RPMI8226 (cell line): Measurements from ENCODE around the gene KRTAP10-2.
A peak's percentile ranks its signal among the peaks of the same experiment; 100 is the strongest.

Experiments used
- DNase-seq: peaks from one replicate; pipeline ENCODE4 v3.0.0-alpha.2; 2015

KRTAP10-2 gene

GRCh38 chr21:44537930-44538911 is 13.1 kb downstream of the KRTAP10-2 start:
- no peak for DNase-seq

DNA sequence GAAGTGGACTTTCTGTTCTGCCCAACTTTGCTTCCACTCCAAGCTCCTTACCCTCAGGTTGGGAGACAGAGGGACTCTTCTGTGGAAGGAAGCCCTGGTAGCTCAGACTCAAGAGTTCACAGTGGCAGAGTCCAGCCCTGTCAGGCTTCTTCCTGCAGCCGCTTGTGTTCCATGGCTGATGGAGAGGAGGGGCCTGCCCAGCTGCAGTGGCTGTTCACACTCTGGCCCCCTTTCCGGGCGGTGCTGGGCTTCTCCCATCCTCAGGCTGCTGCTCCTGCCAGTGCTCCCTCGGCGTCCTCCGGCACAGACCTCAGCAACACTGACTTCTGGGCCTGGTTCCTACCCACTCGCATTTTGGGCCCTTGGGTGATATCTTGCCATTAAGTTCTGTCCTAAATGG is 15.3 kb downstream of the KRTAP10-2 start:
- no peak for DNase-seq

GRCh38 chr21:44534688-44535087 is 16.6 kb downstream of the KRTAP10-2 start:
- no peak for DNase-seq

GRCh38 chr21:44533891-44534627 is 17.2 kb downstream of the KRTAP10-2 start:
- no peak for DNase-seq

GRCh38 chr21:44533121-44533890 is 18.0 kb downstream of the KRTAP10-2 start:
- no peak for DNase-seq

DNA sequence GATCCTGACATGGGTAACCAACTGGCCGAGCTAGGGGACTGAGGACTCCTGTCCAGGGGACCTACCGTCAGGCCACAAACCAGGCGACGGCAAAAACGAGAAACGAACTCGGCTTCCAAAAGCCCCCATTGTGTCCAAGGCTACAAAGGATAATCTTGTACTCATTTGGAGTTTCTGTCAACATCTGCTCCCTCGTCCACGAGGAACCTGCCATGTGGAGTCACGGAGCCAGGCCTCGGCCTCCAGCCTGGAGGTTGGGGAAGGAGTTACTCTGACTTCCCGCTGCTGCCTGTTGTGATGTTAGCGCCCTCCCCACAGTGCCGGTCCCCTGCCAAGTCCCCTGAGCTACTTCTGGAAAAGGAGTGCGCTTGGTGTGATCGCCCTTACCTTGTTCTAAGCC is 18.6 kb downstream of the KRTAP10-2 start:
- DNase-seq, result no peak

DNA sequence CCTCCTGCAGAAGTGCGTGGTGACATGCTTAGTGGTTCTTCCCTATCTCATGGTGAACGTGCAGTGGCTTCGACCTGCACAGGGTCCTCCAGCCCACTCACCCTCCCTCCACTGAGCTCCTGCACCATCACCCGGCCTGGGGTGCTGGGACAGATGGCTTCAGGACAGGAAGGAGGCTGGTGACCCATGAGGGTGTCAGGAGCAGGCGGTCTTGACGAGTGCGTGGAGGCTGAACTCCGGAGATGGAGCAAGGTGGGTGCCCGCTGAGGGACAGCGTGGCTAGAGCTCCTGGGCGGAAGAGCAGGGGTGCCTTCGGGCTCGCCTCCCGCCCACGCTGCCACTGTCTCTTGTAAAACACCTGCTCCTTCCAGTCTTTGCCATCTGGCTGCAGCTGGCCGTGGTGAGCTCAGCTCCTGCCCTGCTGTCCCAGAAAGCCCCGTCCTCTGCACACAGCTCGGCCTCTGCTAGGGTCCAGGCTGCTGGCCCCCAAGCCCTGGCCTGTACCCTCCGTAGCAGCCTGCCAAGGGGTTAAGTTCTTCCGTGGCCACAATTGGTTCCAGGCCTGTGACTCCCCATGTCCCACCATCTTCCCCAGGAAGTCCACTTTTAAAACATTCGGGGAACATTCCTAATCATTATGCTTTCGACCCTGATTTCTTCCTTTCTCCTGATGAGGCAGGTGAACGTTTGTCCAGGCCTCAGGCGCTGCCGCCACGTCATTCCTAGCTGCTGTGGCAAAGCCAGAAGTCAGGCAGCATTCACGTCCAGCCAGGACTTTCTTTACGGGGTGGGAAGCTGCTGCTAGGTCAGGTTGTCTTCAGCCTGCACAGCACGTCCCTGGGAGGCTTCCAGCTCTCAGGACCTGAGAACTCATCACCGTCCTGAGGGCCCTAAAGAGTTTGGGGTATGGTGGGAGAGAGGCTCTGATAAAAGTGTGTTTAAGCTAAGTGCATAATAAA is 19.4 kb downstream of the KRTAP10-2 start:
- no peak for DNase-seq

- no peak for DNase-seq
Measured at GRCh38 chr21:44530903-44531605, 20.3 kb downstream of the KRTAP10-2 start.

DNA sequence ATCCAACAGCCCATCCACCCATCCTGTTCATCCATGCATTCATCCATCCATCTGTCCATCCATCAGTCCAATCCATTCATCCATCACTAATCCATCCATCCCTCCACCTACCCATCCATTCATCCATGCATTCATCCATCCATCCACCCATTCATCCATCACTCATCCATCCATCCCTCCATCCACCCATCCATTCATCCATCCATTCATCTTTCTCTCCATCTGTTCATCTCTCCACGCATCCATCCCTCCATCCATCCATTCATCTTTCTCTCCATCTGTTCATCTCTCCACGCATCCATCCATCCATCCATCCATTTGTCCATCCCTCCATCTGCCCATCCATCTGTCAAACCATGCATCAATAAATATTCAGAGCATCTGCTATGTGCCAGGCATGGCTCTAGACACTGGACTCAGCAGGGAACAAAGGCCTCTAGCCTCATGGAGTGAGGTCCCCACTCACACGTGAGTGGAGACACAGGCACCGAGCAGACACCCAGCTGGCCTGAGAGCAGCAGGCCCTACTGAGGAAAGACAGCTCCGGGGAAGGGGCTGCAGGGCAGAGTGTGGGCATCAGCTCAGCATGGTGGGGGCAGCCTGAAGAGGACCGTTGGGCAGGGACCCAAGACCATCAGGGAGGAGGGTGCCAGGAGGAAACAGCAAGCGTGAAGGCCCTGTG is 20.9 kb downstream of the KRTAP10-2 start:
- DNase-seq, result no peak

DNA sequence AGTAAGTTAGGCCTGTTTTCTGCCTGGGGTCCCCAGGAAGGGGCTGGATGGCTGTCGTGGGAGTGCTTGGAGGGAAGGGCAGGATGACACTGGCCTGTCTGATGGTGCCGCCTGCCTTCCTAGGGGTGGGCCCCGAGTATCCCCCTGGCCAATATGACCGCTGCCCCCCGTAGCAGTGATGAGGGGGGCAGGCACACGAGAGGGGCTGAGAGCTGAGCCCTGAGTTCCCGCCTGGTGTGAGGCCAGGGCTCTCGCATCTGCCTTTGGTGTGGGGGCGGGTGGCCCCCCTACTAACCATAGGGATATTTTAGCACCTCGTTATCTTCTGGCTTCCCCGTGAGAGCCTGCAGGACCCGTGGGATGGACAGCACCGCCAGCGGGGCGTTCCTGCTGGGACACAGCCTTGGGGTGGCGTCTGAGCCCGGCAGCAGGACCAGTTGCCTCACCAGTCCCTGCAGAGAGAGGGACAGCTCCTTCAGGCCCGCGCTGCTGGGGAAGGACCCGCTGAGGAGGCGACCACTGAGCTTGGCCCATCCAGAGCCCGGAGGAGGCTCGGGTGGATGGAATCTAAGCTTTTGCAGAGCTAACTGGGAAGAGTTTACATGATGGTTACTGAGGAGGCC is 21.7 kb downstream of the KRTAP10-2 start:
- DNase-seq, result no peak

DNA sequence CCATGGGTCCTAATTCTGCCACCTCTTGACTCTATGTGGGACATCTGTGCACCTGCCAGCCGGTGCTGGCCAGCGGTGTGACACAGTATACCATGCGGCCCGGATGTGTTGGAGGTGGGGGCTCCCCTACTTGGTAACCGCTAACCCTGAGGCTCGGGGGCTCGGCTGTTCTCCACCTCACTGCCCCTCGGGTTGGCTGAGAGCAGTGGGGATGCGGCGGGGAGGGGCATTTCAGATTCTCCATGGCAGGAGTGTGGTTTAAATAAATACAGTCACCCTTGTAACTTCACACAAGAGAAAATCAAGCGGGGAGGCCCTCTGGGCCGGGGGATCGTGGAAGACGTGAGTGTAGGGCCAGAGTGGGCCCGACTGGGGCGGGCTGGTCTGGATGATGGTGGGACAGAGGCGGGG is 22.3 kb downstream of the KRTAP10-2 start:
- DNase-seq, result no peak

GRCh38 chr21:44528634-44528995 is 22.7 kb downstream of the KRTAP10-2 start:
- no peak for DNase-seq

GRCh38 chr21:44527983-44528633 is 23.2 kb downstream of the KRTAP10-2 start:
- no peak for DNase-seq

DNA sequence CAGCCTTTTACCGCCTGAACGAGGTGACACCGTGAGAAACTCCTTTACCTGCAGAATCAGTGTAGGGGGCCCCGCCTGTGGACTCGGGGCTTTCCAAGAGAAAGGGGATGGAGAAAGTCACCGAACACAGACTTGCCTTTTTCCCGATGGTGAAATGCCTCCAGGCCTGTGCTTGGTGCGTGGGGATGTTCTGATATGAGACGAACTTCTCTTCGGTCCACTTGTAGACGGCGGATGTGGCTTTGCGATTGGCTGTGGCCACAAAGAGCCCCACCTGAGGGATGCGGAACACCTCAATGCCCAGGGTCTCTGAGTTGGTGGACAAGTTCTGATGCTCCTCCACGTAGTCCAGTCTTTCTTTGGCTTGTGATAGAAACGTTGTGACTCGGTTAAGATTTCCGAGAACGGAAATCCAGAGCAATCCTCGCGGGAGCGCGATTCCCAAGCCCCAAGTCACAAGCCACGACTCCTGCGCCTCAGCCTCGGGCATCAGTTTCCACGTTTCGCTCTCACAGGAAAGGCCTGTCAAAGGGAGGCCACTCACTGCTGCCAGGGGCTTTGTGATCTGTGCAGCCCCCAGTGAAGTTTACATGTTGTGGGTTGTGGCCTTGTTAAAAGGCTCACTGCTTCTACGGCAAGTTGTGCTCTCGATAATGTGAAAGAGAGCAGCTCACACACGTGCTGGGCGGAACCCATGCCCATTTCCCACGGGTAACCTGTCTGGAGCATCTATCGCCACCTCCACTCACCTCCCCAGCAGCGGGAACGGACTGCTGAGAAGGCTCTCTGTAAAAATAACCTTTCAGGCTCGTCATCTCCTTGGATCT is 23.9 kb downstream of the KRTAP10-2 start:
- DNase-seq, result no peak

GRCh38 chr21:44526096-44526997 is 25.0 kb downstream of the KRTAP10-2 start:
- no peak for DNase-seq

GRCh38 chr21:44525391-44526095 is 25.8 kb downstream of the KRTAP10-2 start:
- DNase-seq, result peak; percentile 81
